GM12865 (cell line): ENCODE results near the gene SLC2A14.
"Not testable (repeated sequence)": the region's sequence is repeated elsewhere in the genome, so short reads cannot be mapped to it uniquely, and the experiment has no call there.

Experiments
- DNase-seq: peaks from one replicate; pipeline ENCODE4 v3.0.0; 2010; ENCODE audit warnings: low read depth
- H3K4me3 ChIP-seq: 2 replicates; pipeline ENCODE4 v1.5.1; 2011; ENCODE audit warnings: mild to moderate bottlenecking, low read depth, low read length, control low read depth
- TF ChIP-seq, protein P1 (sequence below): IDR thresholded peaks from 2 replicates; pipeline ENCODE4 v1.5.1; 2011; ENCODE audit warnings: low read length, control low read depth, low read depth, inconsistent platforms; ENCODE audit not compliant: insufficient read depth; ENCODE audit errors: missing control alignments

Gene SLC2A14

DNA sequence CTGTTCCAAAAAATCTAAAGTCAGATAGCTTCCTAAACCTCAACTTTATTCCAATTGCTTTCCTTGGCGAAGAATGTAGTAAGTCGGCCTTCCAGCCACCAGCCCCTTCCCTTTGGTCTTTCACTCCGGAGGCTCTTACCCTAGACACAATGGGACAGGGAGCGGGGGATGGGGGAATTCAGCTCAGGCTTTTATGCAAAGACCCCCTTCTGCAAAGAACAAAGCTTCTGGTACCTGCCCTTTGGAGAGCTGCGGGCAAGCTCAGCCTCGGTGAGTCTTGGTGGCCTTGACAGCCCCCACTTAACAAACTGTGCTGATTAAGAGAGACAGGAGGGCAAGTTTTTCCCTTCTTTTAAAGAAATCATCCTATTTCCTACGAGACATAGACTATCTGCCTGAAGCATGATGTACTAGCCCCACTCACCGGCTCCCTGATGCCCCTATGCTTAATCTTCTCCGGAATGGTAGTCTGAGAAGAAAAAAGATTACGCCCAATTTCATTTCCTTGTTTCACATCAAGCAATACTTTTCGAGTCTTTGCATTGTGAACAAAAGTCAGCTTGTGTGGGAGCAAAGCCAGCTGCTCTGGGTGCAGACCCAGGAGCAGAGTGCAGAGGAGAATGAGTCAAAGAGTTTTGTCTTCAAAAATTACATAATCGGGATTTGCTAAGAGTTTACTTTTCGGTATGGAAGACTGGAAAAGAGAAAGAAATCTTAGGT lies 85.0 kb downstream of the SLC2A14 start:
- TF ChIP-seq, protein P1, sequence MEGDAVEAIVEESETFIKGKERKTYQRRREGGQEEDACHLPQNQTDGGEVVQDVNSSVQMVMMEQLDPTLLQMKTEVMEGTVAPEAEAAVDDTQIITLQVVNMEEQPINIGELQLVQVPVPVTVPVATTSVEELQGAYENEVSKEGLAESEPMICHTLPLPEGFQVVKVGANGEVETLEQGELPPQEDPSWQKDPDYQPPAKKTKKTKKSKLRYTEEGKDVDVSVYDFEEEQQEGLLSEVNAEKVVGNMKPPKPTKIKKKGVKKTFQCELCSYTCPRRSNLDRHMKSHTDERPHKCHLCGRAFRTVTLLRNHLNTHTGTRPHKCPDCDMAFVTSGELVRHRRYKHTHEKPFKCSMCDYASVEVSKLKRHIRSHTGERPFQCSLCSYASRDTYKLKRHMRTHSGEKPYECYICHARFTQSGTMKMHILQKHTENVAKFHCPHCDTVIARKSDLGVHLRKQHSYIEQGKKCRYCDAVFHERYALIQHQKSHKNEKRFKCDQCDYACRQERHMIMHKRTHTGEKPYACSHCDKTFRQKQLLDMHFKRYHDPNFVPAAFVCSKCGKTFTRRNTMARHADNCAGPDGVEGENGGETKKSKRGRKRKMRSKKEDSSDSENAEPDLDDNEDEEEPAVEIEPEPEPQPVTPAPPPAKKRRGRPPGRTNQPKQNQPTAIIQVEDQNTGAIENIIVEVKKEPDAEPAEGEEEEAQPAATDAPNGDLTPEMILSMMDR = no peak
- no peak for DNase-seq
- H3K4me3 ChIP-seq = no peak overlapping the region

- H3K4me3 ChIP-seq = no peak overlapping the region
- no peak for DNase-seq
- TF ChIP-seq, protein P1 = no peak
These were observed 88.0 kb downstream of the SLC2A14 start for GRCh38 chr12:7784701-7785100.

GRCh38 chr12:7783433-7783832 lies 89.3 kb downstream of the SLC2A14 start:
- H3K4me3 ChIP-seq, DNase-seq: not testable (repeated sequence)

DNA sequence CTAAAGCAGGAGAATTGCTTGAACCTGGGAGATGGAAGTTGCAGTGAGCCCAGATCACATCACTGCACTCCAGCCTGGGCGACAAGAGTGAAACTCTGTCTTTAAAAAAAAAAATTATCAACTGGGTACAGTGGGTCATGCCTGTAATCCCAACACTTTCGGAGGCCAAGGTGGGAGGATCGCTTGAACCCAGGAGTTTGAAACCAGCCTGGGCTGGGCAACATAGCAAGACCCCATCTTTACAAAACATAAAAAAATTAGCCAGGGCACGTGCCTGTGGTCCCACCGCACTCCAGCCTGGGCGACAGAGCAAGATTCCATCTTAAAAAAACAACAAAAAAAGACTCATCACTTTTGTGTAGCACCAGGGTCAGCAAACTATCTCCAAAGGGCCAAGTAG lies 90.7 kb downstream of the SLC2A14 start:
- no peak overlapping the region for H3K4me3 ChIP-seq
- TF ChIP-seq, protein P1 = no peak
- DNase-seq = no peak

GRCh38 chr12:7781274-7781673 lies 91.4 kb downstream of the SLC2A14 start:
- TF ChIP-seq, protein P1 = no peak
- no peak for DNase-seq
- H3K4me3 ChIP-seq = no peak overlapping the region

- TF ChIP-seq, protein P1 = no peak
- DNase-seq = no peak
- H3K4me3 ChIP-seq = no peak overlapping the region
These were observed 102.7 kb downstream of the SLC2A14 start for GRCh38 chr12:7769999-7770398.
